Colonic mucosa (tissue), 4 donors: Measurements from ENCODE around the gene ZNF286A. TPM values are rescaled to one million over a fixed set of nuclear protein-coding genes. Genes with fewer than 3 reads are reported as not detected.
"Not testable (repeated sequence)": the region's sequence is repeated elsewhere in the genome, so short reads cannot be mapped to it uniquely, and the experiment has no call there.

ENCODE experiments used
- DNase-seq: peaks from one replicate; pipeline ENCODE4 v3.0.0-alpha.2; 2020
- H3K27ac ChIP-seq: fragments of 200-600 bp; one replicate; pipeline ENCODE4 v1.8.0; 2021
- H3K27me3 ChIP-seq: fragments of 200-600 bp; one replicate; pipeline ENCODE4 v1.8.0; 2021
- H3K36me3 ChIP-seq: fragments of 200-600 bp; one replicate; pipeline ENCODE4 v1.8.0; 2021
- H3K4me1 ChIP-seq: fragments of 200-600 bp; one replicate; pipeline ENCODE4 v1.8.0; 2021; ENCODE audit warnings: mild to moderate bottlenecking
- H3K4me3 ChIP-seq: fragments of 200-600 bp; one replicate; pipeline ENCODE4 v1.8.0; 2021
- H3K9ac ChIP-seq, 2 donors: one replicate each; pipeline ENCODE4 v1.7.0; 2013; ENCODE audit warnings: control low read depth in 2 of 2, low read depth in 2 of 2, low read length in 2 of 2
- H3K9me3 ChIP-seq: fragments of 200-600 bp; one replicate; pipeline ENCODE4 v1.8.0; 2021
- intact Hi-C: fragments of 100-400 bp; cut with DNase I; formaldehyde crosslinking; loops from one replicate; pipeline ENCODE4 v1.14.1; 2022
- total RNA-seq, 2 donors: library from RNA; stranded (reverse); fragmentation: NEBNext Ultra II Directional in 1 of 2; extraction: Animal tissue kit (Norgen Biotek cat#: 25700) in 1 of 2; gene quantifications; one replicate each; pipeline ENCODE4 v1.2.1, GENCODE V29; 2021
- TF ChIP-seq, protein P1 (sequence below): fragments of 200-600 bp; IDR thresholded peaks from one replicate; pipeline ENCODE4 v1.8.0; 2022; ENCODE audit warnings: antibody characterized with exemption, mild to moderate bottlenecking
- donor health status: healthy.
- donor health status: DM: no; HTN: no; CAD: no.
- donor health status: DM: no; HTN: no; CAD: no.

Gene ZNF286A
- total RNA-seq, 2 donors from 2014 or later = 10.9 to 11.3 TPM

DNA sequence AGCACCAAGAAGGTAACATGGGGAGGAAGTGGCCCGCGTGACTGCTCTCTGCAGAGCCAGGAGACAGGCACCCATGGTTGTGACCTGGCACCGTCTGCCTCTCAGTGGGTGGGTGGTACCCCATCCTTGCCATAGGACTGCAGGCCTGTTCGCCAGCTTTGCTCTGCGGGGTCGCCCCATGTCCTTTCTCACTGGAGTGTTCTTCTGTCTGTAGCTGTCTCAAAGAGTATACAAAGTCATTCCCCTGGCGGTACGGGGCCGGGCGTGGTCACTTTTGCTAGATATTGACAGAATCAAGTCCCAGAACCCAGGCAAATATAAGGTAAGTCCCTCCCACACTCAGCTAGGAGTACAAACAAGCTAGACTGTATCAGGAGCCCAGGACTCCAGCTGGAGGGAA lies 38.5 kb downstream of the ZNF286A start:
- Histone ChIP-seq H3K4me3 (no peak overlapping the region), H3K36me3 (no peaks in the 10 kb centered on the region), H3K27me3 (no peaks in the 10 kb centered on the region), H3K9ac (no peak overlapping the region), H3K4me1 (no peaks in the 10 kb centered on the region), H3K9me3 (no peaks in the 10 kb centered on the region), H3K27ac (no peak overlapping the region)
- TF ChIP-seq, protein P1, sequence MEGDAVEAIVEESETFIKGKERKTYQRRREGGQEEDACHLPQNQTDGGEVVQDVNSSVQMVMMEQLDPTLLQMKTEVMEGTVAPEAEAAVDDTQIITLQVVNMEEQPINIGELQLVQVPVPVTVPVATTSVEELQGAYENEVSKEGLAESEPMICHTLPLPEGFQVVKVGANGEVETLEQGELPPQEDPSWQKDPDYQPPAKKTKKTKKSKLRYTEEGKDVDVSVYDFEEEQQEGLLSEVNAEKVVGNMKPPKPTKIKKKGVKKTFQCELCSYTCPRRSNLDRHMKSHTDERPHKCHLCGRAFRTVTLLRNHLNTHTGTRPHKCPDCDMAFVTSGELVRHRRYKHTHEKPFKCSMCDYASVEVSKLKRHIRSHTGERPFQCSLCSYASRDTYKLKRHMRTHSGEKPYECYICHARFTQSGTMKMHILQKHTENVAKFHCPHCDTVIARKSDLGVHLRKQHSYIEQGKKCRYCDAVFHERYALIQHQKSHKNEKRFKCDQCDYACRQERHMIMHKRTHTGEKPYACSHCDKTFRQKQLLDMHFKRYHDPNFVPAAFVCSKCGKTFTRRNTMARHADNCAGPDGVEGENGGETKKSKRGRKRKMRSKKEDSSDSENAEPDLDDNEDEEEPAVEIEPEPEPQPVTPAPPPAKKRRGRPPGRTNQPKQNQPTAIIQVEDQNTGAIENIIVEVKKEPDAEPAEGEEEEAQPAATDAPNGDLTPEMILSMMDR = no peak
- no peak for DNase-seq
- intact Hi-C loops = no loop called here

GRCh38 chr17:15739259-15739658 lies 39.7 kb downstream of the ZNF286A start:
- H3K4me3 ChIP-seq, H3K9ac ChIP-seq, H3K4me1 ChIP-seq, H3K36me3 ChIP-seq, intact Hi-C loops, DNase-seq, H3K27ac ChIP-seq, H3K27me3 ChIP-seq, H3K9me3 ChIP-seq: not testable (repeated sequence)

DNA sequence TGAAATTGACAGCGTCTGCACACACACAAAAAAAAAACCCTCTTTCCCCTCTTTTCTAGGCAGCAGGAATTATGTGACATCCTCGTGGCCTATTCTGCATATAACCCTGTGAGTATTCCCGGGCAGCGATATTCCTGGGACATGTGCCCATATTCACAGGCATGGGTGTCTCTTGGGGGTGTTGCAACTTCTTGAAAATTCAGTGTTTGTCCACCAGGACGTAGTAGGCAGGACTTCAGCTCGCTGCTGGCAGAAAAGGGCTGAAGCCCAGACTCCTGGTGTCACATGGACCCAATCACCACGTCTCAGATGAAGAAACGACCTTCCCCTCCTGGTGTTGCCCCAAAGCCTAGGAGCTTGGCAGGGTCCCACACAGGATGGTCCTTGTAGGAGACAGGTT lies 40.5 kb downstream of the ZNF286A start:
- intact Hi-C loops, H3K27me3 ChIP-seq, DNase-seq, H3K4me1 ChIP-seq, H3K36me3 ChIP-seq, H3K27ac ChIP-seq, H3K9me3 ChIP-seq, H3K4me3 ChIP-seq, H3K9ac ChIP-seq: not testable (repeated sequence)

- H3K27me3 ChIP-seq = no peaks in the 10 kb centered on the region
- H3K9me3 ChIP-seq = no peaks in the 10 kb centered on the region
- intact Hi-C loops = no loop called here
- TF ChIP-seq, protein P1 = no peak
- H3K36me3 ChIP-seq = no peaks in the 10 kb centered on the region
- H3K4me1 ChIP-seq = no peaks in the 10 kb centered on the region
- no peak overlapping the region for H3K27ac ChIP-seq
- H3K4me3 ChIP-seq = no peak overlapping the region
- DNase-seq = no peak
- H3K9ac ChIP-seq = no peak overlapping the region
Observed at GRCh38 chr17:15740570-15741120, 41.1 kb downstream of the ZNF286A start.

GRCh38 chr17:15741624-15742023 lies 42.1 kb downstream of the ZNF286A start:
- Histone ChIP-seq H3K27me3 (no peaks in the 10 kb centered on the region), H3K27ac (no peak overlapping the region), H3K36me3 (no peaks in the 10 kb centered on the region), H3K9ac (no peak overlapping the region), H3K4me1 (no peaks in the 10 kb centered on the region), H3K4me3 (no peak overlapping the region), H3K9me3 (no peaks in the 10 kb centered on the region)
- TF ChIP-seq, protein P1 = no peak
- no peak for DNase-seq
- intact Hi-C loops = no loop called here

DNA sequence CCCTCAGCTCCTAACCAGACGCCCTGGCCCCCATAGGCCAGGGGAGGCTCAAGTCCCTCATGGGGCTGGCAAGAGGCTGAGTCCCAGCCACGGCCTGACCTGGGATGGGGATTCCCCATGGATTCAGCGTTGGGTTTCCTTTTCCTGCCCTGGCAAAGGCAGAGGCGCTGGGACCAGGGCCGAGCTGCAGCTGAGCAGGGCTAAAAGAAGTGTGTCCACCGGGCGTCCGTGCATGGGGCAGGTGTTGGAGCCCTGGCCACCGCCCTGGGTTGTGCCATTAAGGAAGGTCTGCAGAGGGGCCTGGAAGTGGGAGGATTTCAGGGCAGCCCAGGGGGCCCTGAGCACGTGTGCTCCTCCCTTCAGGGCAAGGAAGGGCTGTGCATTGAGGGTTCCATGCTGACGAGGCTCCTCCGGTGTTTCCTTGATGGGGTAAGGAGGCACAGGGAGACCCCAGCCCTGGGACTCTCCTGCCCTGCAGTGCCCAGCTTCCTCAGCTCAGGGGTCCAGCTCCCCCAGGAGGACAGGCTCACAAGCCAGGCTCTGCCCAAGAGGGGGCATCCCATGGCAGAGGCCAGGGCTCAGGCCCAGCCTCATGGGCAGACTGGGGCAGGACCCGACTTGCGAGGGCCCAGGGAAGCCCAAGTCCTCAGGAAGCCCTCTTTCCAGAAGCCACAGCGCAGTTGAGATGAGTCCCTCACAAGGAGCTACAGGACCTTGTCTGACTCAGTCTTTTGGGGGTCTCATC lies 42.7 kb downstream of the ZNF286A start:
- no peaks in the 10 kb centered on the region for H3K4me1 ChIP-seq
- intact Hi-C loops = no loop called here
- no peak overlapping the region for H3K4me3 ChIP-seq
- DNase-seq = no peak
- no peaks in the 10 kb centered on the region for H3K36me3 ChIP-seq
- no peak overlapping the region for H3K27ac ChIP-seq
- H3K9ac ChIP-seq = no peak overlapping the region
- TF ChIP-seq, protein P1 = no peak
- no peaks in the 10 kb centered on the region for H3K27me3 ChIP-seq
- H3K9me3 ChIP-seq = no peaks in the 10 kb centered on the region
